Transverse colon (tissue), 4 donors: ENCODE measurements around the gene NUDT9. TPM values are rescaled to one million over a fixed set of nuclear protein-coding genes. Genes with fewer than 3 reads are reported as not detected.
"Not testable (repeated sequence)": the region's sequence is repeated elsewhere in the genome, so short reads cannot be mapped to it uniquely, and the experiment has no call there.

Source experiments
- DNase-seq: peaks from one replicate; pipeline ENCODE4 v3.0.0-alpha.2; 2019
- H3K27ac ChIP-seq, 4 donors: fragments of 200-600 bp; sonication (generic); 2 replicates each; pipeline ENCODE4 v1.5.1; 2016 to 2018; ENCODE audit warnings: inconsistent platforms in 4 of 4
- H3K27me3 ChIP-seq: fragments of 200-600 bp; sonication (generic); 2 replicates; pipeline ENCODE4 v1.5.1; 2017; ENCODE audit warnings: inconsistent platforms
- H3K36me3 ChIP-seq, 4 donors: fragments of 200-600 bp; sonication (generic); 2 replicates each; pipeline ENCODE4 v1.5.1; 2017 to 2019; ENCODE audit warnings: inconsistent platforms in 4 of 4
- H3K4me1 ChIP-seq, 4 donors: fragments of 200-600 bp; sonication (generic); 2 replicates each; pipeline ENCODE4 v1.5.1; 2017 to 2020; ENCODE audit warnings: inconsistent platforms in 4 of 4
- H3K4me3 ChIP-seq, 4 donors: fragments of 200-600 bp; sonication (generic); 1 replicate in 1 of 4; 2 replicates in 3 of 4; pipeline versions ENCODE4 v1.5.1 to v1.6.1; 2017 to 2019; ENCODE audit warnings: inconsistent platforms in 4 of 4
- H3K9me3 ChIP-seq, 2 donors: fragments of 200-600 bp; sonication (generic); 2 replicates each; pipeline ENCODE4 v1.5.1; 2017 to 2019; ENCODE audit warnings: inconsistent platforms in 2 of 2
- EP300 ChIP-seq: sonication (generic); formaldehyde crosslinking; IDR thresholded peaks from one replicate; pipeline ENCODE4 v1.6.1; 2017; ENCODE audit warnings: antibody characterized with exemption, low read depth
- POLR2A ChIP-seq: fragments of 450-650 bp; IDR thresholded peaks from one replicate; pipeline ENCODE4 v1.6.1; 2016; ENCODE audit warnings: antibody characterized with exemption, mild to moderate bottlenecking, moderate library complexity
- POLR2AphosphoS5 ChIP-seq, 3 donors: sonication (generic); formaldehyde crosslinking; IDR thresholded peaks; one replicate each; pipeline ENCODE4 v1.6.1; 2016; ENCODE audit warnings: antibody characterized with exemption in 3 of 3
- WGBS, 2 donors: methylation state at CpG; one replicate each; pipeline ENCODE4 v1.1.5; 2018; ENCODE audit warnings: low coverage in 1 of 2; 5-methylcytosine and 5-hydroxymethylcytosine counted together
- in situ Hi-C, 4 donors: fragments of 200-750 bp; cut with MboI; loops; one replicate each; pipeline versions ENCODE4 v1.15.0 to v1.15.1; 2017; ENCODE audit warnings: low sequenced_read_pairs in 3 of 4, low pct_ligation_motif_present in 1 of 4, low pct_unique_long_range_greater_than_20kb in 1 of 4
- intact Hi-C: fragments of 100-400 bp; cut with DNase I; formaldehyde crosslinking; loops from one replicate; pipeline ENCODE4 v1.15.1; 2023; ENCODE audit warnings: low total_unique reads
- total RNA-seq, 4 donors: library from RNA; depleted of rRNA; stranded (reverse); fragments of >200 nt; gene quantifications; one replicate each; pipeline ENCODE4 v1.1.0, GENCODE V29; 2016
- TF ChIP-seq, protein P1 (sequence below), 5 experiments: fragments of 200-600 bp in 3 of 5; fragments of 450-650 bp in 2 of 5; sonication (generic) in 3 of 5; IDR thresholded peaks; 1 replicate in 2 of 5; 2 replicates in 3 of 5; pipeline ENCODE4 v1.5.1; 2016 to 2017; ENCODE audit warnings: antibody characterized with exemption in 5 of 5, inconsistent platforms in 3 of 5, mild to moderate bottlenecking in 2 of 5, moderate library complexity in 1 of 5

Gene NUDT9
- total RNA-seq, 4 donors from 2014 or later: 7.6 to 25.7 (median 20.1) TPM

DNA sequence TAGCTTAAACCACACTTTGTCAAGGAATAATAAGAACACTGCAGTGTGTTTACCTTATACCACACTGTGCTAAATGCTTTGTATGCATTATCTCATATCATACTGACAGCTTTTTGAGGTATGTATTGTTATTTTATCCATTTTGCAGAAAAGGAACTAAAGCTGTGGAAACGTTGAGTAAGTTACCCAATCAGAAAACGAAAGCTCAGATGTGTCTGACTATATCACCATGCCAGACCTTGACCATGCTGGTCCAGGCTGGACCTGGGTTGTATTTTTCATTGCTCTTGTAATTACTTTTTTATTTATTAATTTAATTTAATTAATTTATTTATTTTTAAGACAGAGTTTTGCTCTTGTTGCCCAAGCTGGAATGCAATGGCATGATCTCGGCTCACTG is 33.5 kb upstream of the NUDT9 start:
- Histone ChIP-seq H3K27me3 (no peaks in the 10 kb centered on the region), H3K4me1 (peaks cover 0 to 47% (median 28%) of the 10 kb centered on the region in 4 donors), H3K27ac (peak overlapping the region; percentile 90 to 97 (median 94)), H3K4me3 (peak overlapping the region; percentile 51 to 82 (median 60)), H3K9me3 (no peaks in the 10 kb centered on the region), H3K36me3 (peaks cover 0 to 15% (median 0%) of the 10 kb centered on the region in 4 donors)
- no peak for DNase-seq
- WGBS, 2 donors: 66 to 69% methylated on average over 3 of the region's 3 CpGs
- TF ChIP-seq POLR2A: no peak
- TF ChIP-seq, protein P1, sequence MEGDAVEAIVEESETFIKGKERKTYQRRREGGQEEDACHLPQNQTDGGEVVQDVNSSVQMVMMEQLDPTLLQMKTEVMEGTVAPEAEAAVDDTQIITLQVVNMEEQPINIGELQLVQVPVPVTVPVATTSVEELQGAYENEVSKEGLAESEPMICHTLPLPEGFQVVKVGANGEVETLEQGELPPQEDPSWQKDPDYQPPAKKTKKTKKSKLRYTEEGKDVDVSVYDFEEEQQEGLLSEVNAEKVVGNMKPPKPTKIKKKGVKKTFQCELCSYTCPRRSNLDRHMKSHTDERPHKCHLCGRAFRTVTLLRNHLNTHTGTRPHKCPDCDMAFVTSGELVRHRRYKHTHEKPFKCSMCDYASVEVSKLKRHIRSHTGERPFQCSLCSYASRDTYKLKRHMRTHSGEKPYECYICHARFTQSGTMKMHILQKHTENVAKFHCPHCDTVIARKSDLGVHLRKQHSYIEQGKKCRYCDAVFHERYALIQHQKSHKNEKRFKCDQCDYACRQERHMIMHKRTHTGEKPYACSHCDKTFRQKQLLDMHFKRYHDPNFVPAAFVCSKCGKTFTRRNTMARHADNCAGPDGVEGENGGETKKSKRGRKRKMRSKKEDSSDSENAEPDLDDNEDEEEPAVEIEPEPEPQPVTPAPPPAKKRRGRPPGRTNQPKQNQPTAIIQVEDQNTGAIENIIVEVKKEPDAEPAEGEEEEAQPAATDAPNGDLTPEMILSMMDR (IDR thresholded peaks at IDR 0.05): no peak
- no peak for TF ChIP-seq EP300
- no peak for TF ChIP-seq POLR2AphosphoS5 (IDR thresholded peaks at IDR 0.05)
- intact Hi-C loops (no loop called here), in situ Hi-C loops (no loop called here)

DNA sequence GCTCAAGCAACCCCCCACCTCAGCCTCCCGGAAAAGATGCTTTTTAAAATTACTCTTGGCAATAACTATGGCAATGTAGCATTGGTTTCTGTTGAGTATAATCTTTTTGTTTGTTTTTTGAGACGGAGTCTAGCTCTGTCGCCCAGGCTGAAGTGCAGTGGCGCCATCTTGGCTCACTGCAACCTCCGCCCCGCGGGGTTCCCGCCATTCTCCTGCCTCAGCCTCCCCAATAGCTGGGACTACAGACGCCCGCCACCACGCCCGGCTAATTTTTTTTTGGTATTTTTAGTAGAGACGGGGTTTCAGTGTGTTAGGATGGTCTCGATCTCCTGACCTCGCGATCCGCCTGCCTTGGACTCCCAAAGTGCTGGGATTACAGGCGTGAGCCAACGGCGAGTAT is 32.3 kb upstream of the NUDT9 start:
- in situ Hi-C loops, H3K9me3 ChIP-seq, H3K36me3 ChIP-seq, intact Hi-C loops, DNase-seq, H3K27me3 ChIP-seq: not testable (repeated sequence)
- peaks cover 0 to 44% (median 26%) of the 10 kb centered on the region in 4 donors for H3K4me1 ChIP-seq
- peak overlapping the region; percentile 90 to 97 (median 94) for H3K27ac ChIP-seq
- WGBS, 2 donors: 22 to 48% methylated on average over 1 to 20 of the region's 20 CpGs
- H3K4me3 ChIP-seq: peak overlapping the region; percentile 51 to 82 (median 60)

DNA sequence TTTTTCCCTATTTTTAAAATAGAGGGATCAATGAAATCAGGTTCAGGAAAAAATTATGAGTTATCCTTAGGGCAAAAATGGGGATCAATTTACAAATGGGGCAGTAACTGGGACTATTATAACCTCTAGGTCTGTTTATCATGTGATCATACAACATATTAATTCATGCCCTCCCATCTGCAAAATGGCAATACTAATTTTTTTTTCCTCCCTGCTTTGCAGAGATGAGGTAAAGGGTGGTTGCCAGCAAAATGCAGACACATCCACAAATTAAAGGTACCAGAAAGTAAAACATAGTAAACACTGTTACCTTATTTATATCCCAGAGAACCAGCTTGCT is 31.9 kb upstream of the NUDT9 start:
- no peaks in the 10 kb centered on the region for H3K27me3 ChIP-seq
- no peak for DNase-seq
- no peaks in the 10 kb centered on the region for H3K9me3 ChIP-seq
- peak overlapping the region; percentile 51 to 82 (median 60) for H3K4me3 ChIP-seq
- TF ChIP-seq, protein P1 (IDR thresholded peaks at IDR 0.05): no peak
- TF ChIP-seq POLR2AphosphoS5 (IDR thresholded peaks at IDR 0.05) (no peak), POLR2A (no peak), EP300 (no peak)
- peaks cover 0 to 44% (median 24%) of the 10 kb centered on the region in 4 donors for H3K4me1 ChIP-seq
- intact Hi-C loops: no loop called here
- peak overlapping the region; percentile 90 to 97 (median 94) for H3K27ac ChIP-seq
- in situ Hi-C loops: no loop called here
- H3K36me3 ChIP-seq: peaks cover 0 to 3% (median 0%) of the 10 kb centered on the region in 4 donors

DNA sequence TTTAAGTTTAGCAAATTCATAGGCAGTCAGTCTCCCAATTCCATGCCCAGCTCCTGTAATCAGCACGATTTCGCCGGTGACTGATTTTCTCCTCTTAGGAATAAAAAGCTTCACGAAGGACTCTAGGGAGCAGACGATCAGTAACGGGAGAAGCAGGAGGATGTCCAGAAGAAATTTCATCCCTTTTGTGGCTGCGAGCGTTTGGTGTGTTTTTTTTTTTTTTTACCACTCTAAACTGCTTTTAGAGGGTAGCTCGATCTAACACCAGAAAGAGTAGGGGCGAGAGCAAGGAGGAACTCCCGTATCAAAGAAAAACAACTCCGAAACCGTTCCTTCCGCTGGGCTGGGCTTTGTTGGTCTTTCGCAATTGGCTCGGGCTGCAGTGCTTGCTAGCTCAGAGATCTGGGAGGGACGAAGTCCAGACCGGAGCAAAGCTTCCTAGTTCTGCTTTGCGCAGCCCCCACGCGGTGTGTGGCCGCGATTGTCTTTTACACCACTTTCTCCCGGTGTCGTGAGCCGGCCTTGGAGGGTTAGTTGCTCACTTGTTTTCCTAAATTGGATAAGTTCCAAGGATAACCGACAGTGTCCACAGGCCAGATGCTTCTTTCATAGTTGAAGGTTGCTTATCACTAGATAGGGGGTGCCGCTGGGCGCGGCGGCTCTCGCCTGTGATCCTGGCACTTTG is 31.3 kb upstream of the NUDT9 start, which contains the start of gene HSD17B11:
HSD17B11 (minus strand) TSS at position 298 of the 685 bp plus-strand sequence; CDS start at position 180, 118 bp downstream.
- Histone ChIP-seq H3K27ac (peak within 1 kb of the TSS; percentile 90 to 97 (median 94)), H3K27me3 (no peaks in the 10 kb centered on the region), H3K9me3 (no peaks in the 10 kb centered on the region), H3K36me3 (no peaks in the 10 kb centered on the region), H3K4me3 (peak within 1 kb of the TSS; percentile 51 to 82 (median 60)), H3K4me1 (peaks cover 0 to 41% (median 24%) of the 10 kb centered on the region in 4 donors)
- WGBS, 2 donors: 0 to 1% methylated on average over 5 to 32 of the region's 32 CpGs
- TF ChIP-seq EP300 (no peak), POLR2AphosphoS5 (IDR thresholded peaks at IDR 0.05) (peak; percentile 91 to 98 (median 93)), POLR2A (peak; percentile 89)
- TF ChIP-seq, protein P1 (IDR thresholded peaks at IDR 0.05): peak in 2 of 5 experiments; percentile 22 to 23
- peak; percentile 94 for DNase-seq
- in situ Hi-C loops (no loop called here), intact Hi-C loops (no loop called here)
